RKO (cell line): ENCODE results near the gene RPL37.
"Not testable (repeated sequence)": the region's sequence is repeated elsewhere in the genome, so short reads cannot be mapped to it uniquely, and the experiment has no call there.

Source experiments
- DNase-seq: peaks from one replicate; pipeline ENCODE4 v3.0.0-alpha.2; 2016; ENCODE audit warnings: low spot score

RPL37 gene

GRCh38 chr5:40833712-40834229 lies 1.3 kb downstream of the RPL37 start:
- DNase-seq, result no peak

DNA sequence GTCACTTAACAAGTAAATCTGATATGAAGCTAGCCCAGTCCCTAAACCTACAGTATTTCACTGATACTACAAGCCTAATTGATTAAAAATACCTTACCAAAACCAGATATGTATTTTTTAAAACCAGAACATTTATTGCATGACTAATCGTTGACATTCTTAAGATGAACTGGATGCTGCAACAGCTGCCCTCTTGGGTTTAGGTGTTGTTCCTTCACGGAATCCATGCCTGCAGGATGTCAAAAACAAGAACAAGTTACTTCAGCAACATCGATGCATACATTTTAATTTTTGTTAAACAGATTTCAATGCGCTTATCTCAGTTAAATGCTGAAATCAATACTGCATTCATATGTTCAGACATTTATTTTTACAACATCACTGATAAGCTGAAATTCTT lies 2.7 kb downstream of the RPL37 start:
- DNase-seq, result peak; percentile 42

DNA sequence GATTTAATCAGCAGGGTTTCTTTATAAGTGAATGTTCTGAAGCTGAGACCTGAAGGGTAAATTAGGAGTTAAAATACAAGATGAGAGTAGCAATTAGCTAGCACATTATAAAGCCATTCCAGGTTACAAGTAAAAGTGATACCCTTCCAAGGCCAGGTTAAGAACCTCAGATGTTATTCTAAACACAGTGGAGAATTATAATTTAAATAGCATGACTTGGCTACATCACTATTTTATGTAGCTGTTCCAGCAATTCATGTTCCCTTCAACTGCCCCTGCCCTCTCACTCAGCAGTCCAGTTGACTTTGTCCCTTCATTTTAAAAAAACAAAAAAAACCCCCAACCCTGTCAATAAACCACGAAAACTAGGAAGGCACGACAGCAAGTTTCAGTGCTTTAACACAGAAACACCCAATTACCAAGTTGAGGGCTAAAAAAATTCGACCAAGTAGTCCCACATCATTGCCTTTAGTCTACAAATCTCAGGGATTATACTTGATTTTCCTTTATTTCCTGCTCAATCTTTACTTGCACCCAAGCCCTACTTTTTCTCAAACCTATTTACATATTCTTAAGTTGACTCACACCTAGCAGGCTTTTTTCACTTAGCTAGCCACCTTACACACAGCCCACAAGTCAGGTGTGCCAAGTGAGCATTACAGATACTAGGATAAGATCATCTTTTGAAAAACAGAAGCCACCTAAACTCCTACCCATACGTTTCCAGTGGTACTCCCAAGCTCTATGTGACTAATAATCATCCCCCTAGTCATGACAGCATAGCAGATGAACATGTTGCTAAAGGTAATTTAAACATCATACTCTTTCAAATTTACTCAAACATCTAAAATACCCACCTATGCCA lies 3.4 kb downstream of the RPL37 start:
- DNase-seq, result no peak

DNA sequence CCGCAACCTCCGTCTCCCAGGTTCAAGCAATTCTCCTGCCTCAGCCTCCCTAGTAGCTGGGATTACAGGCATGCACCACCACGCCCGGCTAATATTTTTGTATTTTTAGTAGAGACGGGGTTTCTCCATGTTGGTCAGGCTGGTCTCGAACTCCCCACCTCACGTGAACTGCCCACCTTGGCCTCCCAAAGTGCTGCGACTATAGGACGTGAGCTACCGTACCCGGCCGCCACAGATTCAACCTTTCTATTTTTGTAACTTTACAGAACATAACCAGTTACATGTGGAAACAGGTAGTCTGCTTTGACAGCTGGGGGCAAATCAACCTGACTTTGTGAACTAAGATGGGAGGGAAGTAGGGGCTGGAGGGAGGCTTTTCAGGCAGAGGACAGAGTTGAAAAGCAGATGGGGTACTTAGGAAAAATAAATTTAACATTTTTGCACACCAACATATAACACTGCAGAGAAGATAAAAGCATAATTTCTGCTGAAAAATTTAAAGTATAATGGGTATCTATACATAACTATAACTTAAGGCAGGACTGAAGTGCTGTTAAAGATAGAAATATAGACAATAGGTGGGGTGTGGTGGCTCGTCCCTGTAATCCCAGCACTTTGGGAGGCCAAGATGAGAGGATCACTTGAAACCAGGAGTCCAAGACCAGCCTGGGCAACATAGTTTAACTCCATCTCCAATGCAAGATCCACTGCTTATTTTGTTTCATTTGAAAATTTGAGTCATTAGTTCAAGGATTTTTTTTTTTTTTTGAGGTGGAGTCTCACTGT lies 5.1 kb downstream of the RPL37 start:
- no peak for DNase-seq

DNA sequence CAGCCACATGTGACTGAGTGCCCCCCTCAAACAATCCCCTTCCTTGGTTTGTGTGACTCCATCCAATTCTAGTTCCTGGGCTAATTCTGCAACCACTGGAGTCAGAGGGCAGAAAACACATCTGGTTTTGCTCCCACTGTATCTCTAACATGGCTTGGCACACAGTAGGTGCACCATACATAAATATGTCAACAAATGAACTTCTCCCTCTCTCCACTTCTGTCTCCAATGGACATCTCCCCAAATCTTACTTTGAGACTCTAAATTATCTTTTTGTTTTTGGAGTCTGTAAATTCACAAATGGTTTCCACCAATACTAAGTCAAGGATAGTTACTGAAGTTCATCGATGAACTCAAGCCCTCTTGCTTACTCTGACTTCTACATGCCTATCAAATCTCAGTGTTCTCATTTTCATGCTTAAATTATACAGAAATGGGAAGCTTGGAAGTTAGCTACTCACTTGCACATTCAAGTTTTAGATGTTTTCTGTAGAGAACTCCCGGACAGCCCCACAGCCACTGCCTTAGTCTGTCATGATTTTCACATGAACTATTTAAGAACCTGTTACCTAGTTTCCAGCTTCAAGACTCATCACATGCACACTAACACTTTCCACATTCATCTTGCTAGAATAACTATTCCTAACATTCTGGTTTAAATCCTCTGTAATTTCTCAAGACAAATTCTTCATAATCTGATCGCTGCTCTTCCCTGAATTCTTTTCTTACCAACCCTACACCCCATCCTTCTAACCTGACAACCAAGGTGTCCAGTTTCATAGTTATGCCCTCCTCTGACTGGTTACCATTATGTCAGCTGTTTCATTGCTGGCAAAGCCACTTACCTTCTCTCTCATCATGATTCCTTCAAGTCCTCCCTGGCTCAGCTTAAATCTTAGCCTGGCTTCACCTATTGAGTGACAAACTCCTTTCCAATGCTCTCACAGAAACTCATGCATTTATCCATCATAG lies 6.0 kb downstream of the RPL37 start:
- DNase-seq, result peak; percentile 42

DNA sequence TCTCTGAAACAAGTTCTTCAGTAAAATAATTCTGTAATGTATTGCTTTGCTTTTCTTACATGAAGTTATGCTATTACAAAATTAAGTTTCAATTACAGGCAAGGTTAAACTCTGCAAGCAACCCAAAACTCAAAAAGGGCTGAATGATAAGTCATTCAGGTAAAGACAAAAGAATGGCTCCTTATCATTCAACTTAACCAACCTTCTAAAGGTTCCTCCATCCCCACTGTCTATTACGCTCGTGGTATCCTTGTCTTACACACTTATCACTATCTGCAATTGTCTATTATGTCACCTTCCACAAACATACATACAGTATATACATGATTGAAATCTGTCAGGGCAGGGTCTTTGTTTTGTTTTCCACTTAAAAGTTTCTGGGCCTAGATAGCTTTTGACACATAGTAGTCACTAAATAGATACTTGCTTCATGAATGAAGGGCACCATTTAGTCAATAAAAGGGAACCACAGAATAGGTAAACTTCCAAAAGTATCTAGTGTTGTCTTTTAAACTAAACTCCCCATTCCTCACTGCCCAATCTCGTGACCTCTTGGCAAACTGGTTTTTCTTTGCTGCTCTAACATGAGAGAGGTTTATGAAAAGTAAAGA lies 6.9 kb downstream of the RPL37 start:
- DNase-seq, result no peak

- DNase-seq, result no peak
Measured at GRCh38 chr5:40827188-40827977, 7.6 kb downstream of the RPL37 start.

DNA sequence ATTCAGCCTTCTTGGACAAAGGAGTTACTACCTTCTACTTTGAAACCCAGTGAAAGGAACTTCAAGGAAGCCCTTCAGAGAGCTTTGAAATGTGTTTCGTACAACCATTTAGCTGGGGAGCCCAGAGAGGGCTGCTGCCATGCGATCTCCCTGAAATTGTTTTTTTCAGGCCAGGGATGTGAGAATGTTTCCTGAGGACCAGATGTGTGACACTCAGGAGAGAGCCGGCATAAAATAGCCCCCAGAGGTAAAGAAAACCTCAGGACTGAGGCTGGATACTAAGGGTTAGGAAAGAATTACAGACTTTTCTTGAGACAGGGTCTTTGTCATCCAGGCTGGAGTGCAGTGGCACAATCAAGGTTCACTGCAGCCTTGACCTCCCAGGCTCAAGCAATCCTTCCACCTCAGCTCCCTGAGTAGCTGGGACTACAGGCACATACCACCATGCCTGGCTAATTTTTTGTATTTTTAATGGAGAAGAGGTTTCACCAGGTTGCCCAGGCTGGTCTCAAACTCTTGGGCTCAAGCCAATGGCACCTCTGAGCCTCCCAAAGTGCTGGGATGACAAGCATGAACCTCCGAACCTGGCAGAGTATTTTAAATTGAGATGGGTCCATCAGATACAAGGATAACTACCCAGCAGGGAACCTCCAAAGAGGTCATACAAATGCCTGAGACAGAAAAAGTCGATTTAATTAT lies 8.4 kb downstream of the RPL37 start:
- no peak for DNase-seq

DNA sequence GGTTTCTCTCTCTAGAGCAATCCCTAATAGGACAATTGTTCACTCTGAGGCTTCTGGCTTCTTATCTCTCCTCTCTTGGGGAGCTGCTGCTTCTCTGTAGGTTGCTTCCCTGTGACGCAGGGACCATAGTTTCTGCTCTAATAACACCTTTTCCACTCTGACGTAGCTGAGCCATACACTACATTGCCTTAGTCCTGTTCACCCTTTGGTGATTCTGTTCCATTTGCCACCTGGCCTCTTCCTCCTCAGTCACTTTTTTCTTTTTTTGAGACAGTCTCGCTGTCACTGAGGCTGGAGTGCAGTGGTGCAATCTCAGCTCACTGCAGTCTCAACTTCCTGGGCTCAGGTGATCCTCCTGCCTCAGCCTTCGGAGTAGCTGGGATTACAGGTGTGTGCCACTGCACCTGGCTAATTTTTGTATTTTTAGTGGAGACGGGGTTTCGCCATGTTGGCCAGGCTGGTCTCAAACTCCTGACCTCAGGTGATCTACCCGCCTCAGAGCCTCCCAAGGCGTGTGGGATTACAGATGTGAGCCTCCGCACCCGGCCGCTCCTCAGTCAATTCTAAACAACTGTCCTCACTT lies 9.5 kb downstream of the RPL37 start:
- not testable (repeated sequence) for DNase-seq

- no peak for DNase-seq
Measured at GRCh38 chr5:40823459-40823858, 11.6 kb downstream of the RPL37 start.

DNA sequence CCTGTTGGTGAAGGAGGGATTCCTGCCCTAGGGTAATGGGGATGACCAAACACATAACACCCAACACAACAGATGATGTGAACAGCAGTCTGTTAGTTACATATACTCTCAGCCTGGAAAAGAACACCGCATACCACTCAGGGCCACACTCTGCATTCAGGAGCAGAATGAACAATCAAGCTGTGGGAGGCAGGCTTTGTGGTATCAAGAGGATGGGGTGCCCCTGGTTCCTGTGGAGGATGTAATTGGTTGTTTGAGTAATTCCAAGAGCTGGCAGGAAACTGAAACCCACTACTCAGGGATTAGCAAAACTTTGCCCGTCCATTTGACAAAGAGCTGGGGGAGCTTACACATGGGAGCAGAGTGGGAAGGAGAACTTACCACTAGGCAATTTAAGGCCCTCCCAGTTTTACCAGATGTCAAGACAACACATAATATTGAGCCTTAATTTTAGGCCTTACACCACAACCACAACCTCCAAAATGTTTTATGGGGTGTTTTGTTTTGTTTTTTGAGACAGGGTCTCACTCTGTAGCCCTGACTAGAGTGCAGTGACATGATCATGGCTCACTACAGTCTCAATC lies 21.2 kb downstream of the RPL37 start:
- DNase-seq, result no peak

DNA sequence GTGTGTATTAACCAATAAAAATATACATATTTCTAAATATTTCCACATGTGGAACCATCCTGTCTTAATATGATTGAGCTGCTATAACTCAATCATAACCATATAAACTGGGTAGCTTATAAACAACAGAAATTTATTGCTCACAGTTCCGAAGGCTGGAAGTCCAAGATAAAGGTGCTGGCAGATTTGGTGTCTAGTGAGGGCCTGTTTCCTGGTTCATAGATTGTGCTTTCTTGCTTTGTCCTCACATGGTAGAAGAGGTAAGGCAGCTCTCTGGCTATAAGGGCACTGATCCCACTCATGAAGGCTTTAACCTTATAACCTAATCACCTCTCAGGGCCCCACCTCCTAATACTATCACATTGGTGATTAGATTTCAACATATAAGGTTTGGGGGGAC lies 22.9 kb downstream of the RPL37 start:
- no peak for DNase-seq

- DNase-seq, result no peak
Measured at GRCh38 chr5:40801771-40802562, 33.1 kb downstream of the RPL37 start.

GRCh38 chr5:40799258-40799657 lies 35.8 kb downstream of the RPL37 start:
- peak; percentile 25 for DNase-seq

DNA sequence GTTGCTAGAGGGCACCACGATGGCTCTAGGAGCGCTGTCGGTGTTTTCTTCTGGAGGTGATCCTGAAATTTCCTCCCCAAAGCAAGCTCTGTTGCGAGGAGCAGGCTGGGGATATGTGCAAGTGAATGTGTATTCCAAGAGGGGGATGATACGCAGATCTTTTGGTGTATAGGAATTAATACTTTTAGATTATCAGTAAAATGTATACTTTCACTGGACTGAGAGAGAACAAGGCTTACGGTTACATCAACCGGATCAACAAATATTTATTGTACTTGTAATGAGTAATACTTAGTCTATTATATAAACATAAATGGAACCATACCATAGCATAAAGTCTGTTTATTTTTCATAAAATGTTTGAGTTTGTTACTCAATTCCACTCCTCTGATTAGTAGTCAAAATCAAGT lies 36.2 kb downstream of the RPL37 start:
- peak; percentile 83 for DNase-seq

DNA sequence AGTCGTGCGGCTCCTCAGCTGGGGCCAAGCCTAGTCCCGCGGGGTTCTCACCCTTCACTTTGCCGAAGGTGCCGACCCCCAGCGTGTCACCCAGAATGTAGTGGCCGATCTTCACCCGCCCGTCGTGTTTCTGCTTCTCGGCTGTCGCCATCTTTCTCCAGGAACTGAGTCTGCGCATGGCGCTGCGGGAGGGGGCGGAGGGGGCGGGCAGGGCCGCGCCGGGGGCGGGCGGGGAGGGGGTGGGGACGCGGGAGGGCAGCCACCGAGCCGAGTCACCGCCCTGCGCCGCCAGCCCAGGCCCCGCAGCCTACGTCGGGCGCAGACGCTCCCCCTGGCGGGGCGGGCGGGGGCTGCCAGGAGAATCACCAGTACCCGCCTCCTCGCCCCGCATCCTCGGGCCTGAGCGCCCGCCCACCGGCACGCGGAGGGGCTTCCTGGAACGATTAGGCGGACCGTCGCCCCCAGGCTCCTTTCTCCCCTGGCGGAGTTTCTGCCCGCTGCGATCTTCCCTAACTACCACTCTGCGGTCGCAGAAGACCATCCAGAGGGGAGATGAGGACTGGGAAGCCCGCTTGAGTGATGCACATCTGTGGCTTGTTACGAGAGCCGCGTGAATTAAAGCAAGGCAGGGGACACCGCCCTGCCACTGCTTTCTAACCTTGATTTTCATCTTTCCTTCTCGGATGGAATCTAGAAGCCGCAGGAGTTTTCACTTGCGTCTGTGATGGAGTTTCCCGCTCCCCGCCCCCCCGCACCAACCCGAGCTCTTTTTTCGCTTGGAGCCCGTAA lies 36.8 kb downstream of the RPL37 start, which contains the start of gene PRKAA1:
Gene PRKAA1 (minus strand): TSS at position 363 of the 789 bp plus-strand sequence. CDS start 185 bp downstream, at position 178.
- DNase-seq, result peak; percentile 89

DNA sequence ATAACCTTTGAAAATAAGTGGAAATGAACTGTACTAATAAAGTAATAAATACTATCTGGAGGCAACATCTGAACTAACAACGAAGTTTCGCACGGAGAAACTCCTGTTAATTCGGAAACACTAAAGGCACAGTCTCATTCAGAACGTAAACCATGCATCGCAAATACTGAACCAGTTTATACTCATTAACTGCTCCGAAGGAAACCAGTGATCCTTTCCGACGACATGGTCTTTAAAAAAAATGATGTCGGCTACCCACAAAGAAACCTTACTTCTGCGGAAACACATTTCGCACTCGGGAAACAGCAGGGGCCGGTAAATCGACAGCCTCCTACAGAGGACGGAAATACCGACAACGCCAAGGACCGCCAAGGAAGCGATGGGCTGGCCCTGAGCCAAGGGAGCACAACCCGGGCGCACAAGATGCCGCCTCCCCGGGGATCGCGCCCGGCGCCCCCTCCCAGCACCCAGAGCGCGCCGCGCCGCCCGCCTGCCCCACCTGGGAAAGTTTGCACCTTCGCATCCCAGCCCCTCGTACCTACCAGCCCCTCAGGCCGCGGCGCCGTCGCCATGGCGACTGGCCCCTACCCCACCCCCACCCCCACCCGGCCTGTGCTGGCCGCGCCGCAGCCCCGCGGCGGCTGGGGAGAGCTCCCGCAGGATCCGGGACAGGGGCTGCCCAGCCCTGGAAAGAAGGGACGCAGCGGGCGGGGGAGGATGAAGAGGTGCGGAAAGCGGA lies 37.6 kb downstream of the RPL37 start:
- DNase-seq, result peak; percentile 84
